ENCODE measurements around the gene OR7A5.

GRCh38 chr19:14782626-14783409 is 52.2 kb downstream of the OR7A5 start:
- no peak for TF ChIP-seq POLR2A (IDR thresholded peaks at IDR 0.05; ENCODE audit: low read length)
- TF ChIP-seq GATA1 (IDR thresholded peaks at IDR 0.05; ENCODE audit: low read depth, low read length), result no peak
